Adipocyte (in vitro differentiated cells): ENCODE data around the gene TMC5.

Experiments used
- DNase-seq: peaks from one replicate; pipeline ENCODE4 v3.0.0-alpha.2; 2015; ENCODE audit warnings: low read depth
- H3K27me3 ChIP-seq: replicated peaks from 2 replicates; pipeline ENCODE4 v1.7.0; 2013; ENCODE audit warnings: mild to moderate bottlenecking, low read length, moderate library complexity; ENCODE audit not compliant: control insufficient read depth, insufficient read depth
- H3K36me3 ChIP-seq: 2 replicates; pipeline ENCODE4 v1.7.0; 2013; ENCODE audit warnings: low read length, mild to moderate bottlenecking, moderate library complexity; ENCODE audit not compliant: control insufficient read depth, insufficient read depth, severe bottlenecking
- H3K4me1 ChIP-seq: 2 replicates; pipeline ENCODE4 v1.7.0; 2013; ENCODE audit warnings: mild to moderate bottlenecking, low read length, moderate library complexity; ENCODE audit not compliant: control insufficient read depth, insufficient read depth
- H3K4me3 ChIP-seq: 2 replicates; pipeline ENCODE4 v1.7.0; 2013; ENCODE audit warnings: mild to moderate bottlenecking, low read length, moderate library complexity
- H3K9ac ChIP-seq: 2 replicates; pipeline ENCODE4 v1.7.0; 2013; ENCODE audit warnings: mild to moderate bottlenecking, low read length, moderate library complexity
- H3K9me3 ChIP-seq: 2 replicates; pipeline ENCODE4 v1.7.0; 2013; ENCODE audit warnings: mild to moderate bottlenecking, low read length, moderate library complexity; ENCODE audit not compliant: control insufficient read depth

Gene TMC5

DNA sequence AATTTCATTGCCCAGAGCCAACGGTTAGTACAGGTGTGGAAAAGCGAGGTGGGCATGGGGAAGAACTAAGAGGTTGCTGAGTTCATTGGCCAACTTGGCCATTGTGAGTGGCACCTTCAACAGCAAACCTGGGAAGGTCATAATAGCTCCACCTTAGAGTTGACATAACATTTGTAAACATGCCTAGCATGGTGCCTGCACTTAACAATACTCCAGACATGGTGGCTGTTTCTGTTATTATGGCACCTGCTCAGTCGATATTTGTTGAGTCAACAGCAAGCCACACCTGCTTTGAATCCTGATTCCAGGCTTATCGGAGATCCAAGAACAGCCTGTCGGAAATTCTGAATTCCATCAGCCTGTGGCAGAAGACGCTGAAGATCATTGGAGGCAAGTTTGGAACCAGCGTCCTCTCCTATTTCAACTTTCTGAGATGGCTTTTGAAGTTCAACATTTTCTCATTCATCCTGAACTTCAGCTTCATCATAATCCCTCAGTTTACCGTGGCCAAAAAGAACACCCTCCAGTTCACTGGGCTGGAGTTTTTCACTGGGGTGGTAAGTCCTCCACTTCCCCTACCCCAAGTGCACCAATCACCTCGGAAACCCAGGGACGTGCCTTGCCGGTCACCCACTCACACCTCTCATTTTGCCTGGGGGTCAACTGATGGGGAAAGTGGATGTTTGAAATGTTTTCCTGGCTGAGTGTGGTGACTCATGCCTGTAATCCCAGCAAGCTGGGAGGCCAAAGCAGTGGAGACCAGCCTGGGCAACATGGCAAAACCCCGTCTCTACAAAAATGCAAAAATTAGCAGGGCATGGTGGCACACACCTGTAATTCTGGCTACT, 46.0 kb downstream of the TMC5 start:
- no peaks in the 10 kb centered on the region for H3K4me1 ChIP-seq
- H3K9ac ChIP-seq = no peak overlapping the region
- H3K27me3 ChIP-seq = peaks cover 5% of the 10 kb centered on the region
- no peaks in the 10 kb centered on the region for H3K9me3 ChIP-seq
- H3K36me3 ChIP-seq = no peaks in the 10 kb centered on the region
- no peak overlapping the region for H3K4me3 ChIP-seq
- DNase-seq = no peak

DNA sequence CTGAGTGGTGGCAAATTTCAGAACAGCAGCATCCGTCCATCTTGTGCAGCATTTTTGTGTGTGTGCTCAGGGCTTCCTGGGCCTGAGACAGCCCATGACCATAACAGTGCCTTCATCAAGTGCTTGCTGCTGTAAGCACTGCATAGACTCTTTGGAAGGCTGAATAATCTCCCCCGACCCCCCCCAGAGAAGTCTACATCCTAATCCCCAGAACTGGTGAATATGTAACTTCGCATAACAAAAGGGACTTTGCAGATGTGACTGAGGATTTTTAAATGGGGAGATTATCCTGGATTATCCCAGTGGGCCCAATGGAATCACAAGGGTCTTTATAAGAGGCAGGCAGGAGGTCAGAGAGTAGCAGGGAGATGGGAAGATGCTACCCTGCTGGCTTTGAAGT, 50.6 kb downstream of the TMC5 start:
- no peak overlapping the region for H3K4me3 ChIP-seq
- peaks cover 3% of the 10 kb centered on the region for H3K27me3 ChIP-seq
- H3K9me3 ChIP-seq = no peaks in the 10 kb centered on the region
- no peaks in the 10 kb centered on the region for H3K4me1 ChIP-seq
- no peak overlapping the region for H3K9ac ChIP-seq
- H3K36me3 ChIP-seq = no peaks in the 10 kb centered on the region
- no peak for DNase-seq

DNA sequence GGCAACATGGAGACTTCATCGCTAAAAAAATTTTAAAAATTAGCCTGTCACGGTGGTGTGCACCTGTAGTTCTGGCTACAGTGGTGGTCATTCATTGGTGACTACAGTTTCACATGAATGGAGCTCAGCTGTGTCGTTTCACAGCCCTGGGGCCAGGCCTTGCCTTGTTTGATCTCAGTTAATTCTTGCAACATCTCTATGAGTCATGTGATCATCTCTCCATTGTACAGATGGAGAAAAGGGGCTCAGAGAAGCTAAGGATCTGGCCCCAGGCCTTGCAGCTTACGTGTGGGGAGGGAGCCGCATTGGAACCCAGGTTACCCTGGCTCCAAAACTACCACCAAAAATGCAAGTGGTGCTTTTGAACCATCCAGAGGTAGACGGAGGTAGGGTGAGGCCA, 54.8 kb downstream of the TMC5 start:
- Histone ChIP-seq H3K4me1 (no peaks in the 10 kb centered on the region), H3K9me3 (no peaks in the 10 kb centered on the region), H3K36me3 (no peaks in the 10 kb centered on the region), H3K9ac (no peak overlapping the region), H3K4me3 (no peak overlapping the region), H3K27me3 (peaks cover 10% of the 10 kb centered on the region)
- DNase-seq = no peak

DNA sequence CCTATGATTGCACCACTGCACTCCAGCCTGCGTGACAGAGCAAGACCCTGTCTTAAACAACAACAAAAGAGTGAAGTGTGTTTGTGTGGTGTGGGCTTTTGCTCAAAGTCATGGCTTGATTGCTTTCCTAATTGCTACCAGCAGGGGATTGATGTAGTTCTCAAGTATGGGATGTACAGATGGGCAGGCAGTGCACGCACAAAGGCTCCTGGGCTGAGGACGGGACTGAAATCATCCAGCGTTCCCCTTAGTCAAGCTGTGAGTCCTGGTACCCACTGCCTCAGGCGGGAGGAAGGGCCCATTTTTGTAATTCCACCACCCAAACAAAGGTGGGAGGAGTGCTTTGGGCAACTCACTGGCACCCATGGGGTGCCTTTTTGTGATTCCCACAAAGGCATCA, 56.9 kb downstream of the TMC5 start:
- no peaks in the 10 kb centered on the region for H3K9me3 ChIP-seq
- H3K4me1 ChIP-seq = no peaks in the 10 kb centered on the region
- no peak overlapping the region for H3K9ac ChIP-seq
- no peaks in the 10 kb centered on the region for H3K36me3 ChIP-seq
- peaks cover 22% of the 10 kb centered on the region for H3K27me3 ChIP-seq
- DNase-seq = no peak
- H3K4me3 ChIP-seq = no peak overlapping the region

DNA sequence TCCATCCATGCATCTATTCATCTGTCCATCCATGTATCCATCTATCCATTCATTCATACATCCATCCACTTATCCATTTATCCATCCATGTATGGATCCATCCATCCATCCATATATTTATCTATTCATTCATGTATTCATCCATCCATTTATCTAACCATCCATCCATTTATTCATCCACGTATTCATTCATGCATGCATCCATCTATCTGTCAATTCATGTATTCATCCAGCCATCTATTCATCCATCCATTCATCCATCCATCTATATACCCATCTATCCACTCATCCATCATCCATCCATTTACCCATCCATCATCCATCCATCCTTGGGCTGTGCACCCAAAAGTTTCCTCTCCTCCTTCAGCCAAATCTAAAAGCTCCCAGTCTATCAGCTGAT, 60.8 kb downstream of the TMC5 start:
- peaks cover 4% of the 10 kb centered on the region for H3K9me3 ChIP-seq
- DNase-seq = no peak
- H3K9ac ChIP-seq = no peak overlapping the region
- no peaks in the 10 kb centered on the region for H3K36me3 ChIP-seq
- peaks cover 19% of the 10 kb centered on the region for H3K27me3 ChIP-seq
- H3K4me3 ChIP-seq = no peak overlapping the region
- H3K4me1 ChIP-seq = no peaks in the 10 kb centered on the region

DNA sequence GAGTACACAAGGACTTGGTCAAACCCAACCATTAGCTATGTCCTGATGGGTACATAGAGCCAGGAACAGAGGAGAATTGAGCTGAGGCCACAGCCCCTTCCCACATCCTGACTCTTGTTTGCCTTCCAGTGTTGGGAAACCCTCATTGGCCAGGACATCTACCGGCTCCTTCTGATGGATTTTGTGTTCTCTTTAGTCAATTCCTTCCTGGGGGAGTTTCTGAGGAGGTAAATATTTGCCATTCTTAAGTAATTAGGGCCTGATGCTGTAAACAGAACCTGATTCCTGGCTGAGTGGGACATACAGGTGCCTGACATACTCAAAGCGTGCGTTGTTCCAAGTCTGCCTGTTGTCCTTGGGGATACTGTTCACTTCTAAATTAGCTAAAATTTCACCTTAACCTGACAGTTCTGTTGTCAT, 61.6 kb downstream of the TMC5 start:
- Histone ChIP-seq H3K36me3 (no peaks in the 10 kb centered on the region), H3K9ac (no peak overlapping the region), H3K27me3 (peaks cover 19% of the 10 kb centered on the region), H3K4me3 (no peak overlapping the region), H3K9me3 (peaks cover 4% of the 10 kb centered on the region), H3K4me1 (no peaks in the 10 kb centered on the region)
- no peak for DNase-seq

DNA sequence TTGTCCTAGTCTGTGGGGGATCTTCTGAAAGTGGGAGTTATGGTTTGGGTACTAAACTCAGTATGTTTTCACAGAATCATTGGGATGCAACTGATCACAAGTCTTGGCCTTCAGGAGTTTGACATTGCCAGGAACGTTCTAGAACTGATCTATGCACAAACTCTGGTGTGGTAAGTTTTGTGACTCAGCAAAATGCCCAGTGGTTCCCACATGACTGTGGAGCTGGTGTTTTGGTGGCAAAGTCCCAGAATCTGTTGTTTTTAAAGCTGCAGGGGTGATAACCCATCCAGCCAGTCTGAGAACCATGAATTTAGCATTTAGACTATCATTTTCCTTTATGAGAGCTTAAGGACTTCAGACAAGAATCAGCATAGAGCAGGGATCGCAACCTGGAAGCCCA, 63.6 kb downstream of the TMC5 start:
- no peak for DNase-seq
- no peak overlapping the region for H3K9ac ChIP-seq
- H3K4me3 ChIP-seq = no peak overlapping the region
- peaks cover 4% of the 10 kb centered on the region for H3K9me3 ChIP-seq
- H3K36me3 ChIP-seq = no peaks in the 10 kb centered on the region
- peaks cover 19% of the 10 kb centered on the region for H3K27me3 ChIP-seq
- no peaks in the 10 kb centered on the region for H3K4me1 ChIP-seq

DNA sequence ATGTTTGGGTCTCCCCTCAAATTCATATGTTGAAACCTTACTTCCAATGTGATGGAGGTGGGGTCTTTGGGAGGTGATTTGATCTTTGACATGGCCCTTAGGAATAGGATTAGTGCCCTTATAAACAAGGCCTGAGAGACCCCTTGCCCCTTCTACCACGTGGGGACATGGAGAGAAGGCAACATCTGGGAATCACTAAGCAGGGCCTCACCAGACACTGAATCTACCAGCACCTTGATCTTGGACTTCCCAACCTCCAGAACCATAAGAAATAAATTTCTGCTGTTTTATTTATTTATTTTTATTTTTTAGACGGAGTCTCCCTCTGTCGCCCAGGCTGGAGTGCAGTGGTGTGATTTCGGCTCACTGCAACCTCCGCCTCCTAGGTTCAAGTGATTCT, 64.1 kb downstream of the TMC5 start:
- Histone ChIP-seq H3K4me3 (no peak overlapping the region), H3K4me1 (no peaks in the 10 kb centered on the region), H3K36me3 (no peaks in the 10 kb centered on the region), H3K9ac (no peak overlapping the region), H3K27me3 (peaks cover 16% of the 10 kb centered on the region), H3K9me3 (peaks cover 4% of the 10 kb centered on the region)
- DNase-seq = no peak

DNA sequence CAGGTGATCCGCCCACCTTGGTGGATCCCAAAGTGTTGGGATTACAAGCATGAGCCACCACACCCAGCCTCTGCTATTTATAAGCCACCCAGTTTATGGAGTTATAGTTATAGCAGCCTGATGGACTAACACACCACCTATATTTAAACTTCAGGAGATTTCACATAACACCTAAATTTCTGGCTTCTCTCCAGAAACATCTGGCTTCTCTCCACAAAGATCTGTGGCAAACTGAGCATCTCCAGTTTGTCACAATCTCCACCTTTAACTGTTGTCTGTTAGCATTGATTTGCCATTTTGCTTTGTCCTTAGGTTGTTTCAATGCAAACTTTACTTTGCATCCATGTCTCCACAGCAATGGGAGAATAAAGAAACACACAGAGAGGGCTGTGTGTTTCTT, 64.6 kb downstream of the TMC5 start:
- Histone ChIP-seq H3K4me1 (no peaks in the 10 kb centered on the region), H3K27me3 (peaks cover 14% of the 10 kb centered on the region), H3K9ac (no peak overlapping the region), H3K36me3 (no peaks in the 10 kb centered on the region), H3K4me3 (no peak overlapping the region), H3K9me3 (peaks cover 4% of the 10 kb centered on the region)
- no peak for DNase-seq

DNA sequence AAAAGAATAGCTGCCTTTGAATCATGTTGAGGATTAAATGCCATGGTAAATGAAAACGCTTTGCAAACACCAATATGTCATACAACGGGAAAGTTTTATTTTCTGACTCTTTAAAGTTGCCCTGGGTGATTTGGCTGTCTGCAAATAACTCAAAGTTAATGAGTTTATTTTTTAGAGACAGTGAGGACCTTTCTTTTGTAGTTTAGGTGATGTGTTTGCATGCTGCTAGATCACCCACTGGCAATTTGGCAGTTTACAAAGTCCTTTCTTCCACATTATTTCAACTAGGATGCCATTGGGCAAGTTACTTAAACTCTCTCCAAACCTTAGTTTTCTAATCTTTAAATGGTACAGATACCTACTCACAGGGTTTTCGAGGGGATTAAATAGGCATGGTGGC, 66.4 kb downstream of the TMC5 start:
- Histone ChIP-seq H3K9ac (no peak overlapping the region), H3K4me3 (no peak overlapping the region), H3K9me3 (peaks cover 4% of the 10 kb centered on the region), H3K36me3 (no peaks in the 10 kb centered on the region), H3K27me3 (no peaks in the 10 kb centered on the region), H3K4me1 (peaks cover 8% of the 10 kb centered on the region)
- no peak for DNase-seq

DNA sequence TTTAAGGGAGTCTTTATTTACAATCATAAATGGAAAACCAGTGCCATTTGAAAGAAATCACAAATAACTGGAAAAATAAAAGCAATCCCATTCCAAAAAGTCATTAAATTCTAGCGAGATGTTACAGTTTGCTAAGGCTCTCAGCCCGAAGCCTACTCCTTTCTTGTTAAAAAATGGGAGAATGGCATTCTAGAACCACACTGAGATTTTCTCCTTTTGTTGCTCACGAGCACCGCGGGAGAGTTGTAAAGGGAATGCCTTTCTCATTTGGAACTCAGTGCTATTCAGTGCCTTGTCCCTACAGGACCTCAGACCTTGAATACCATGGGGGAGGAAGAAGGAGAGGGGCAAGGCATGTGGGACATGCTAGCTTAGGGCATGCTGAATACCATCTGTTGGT, 67.9 kb downstream of the TMC5 start:
- Histone ChIP-seq H3K9ac (no peak overlapping the region), H3K4me3 (no peak overlapping the region), H3K36me3 (no peaks in the 10 kb centered on the region), H3K9me3 (peaks cover 4% of the 10 kb centered on the region), H3K4me1 (peaks cover 8% of the 10 kb centered on the region), H3K27me3 (peaks cover 5% of the 10 kb centered on the region)
- no peak for DNase-seq

DNA sequence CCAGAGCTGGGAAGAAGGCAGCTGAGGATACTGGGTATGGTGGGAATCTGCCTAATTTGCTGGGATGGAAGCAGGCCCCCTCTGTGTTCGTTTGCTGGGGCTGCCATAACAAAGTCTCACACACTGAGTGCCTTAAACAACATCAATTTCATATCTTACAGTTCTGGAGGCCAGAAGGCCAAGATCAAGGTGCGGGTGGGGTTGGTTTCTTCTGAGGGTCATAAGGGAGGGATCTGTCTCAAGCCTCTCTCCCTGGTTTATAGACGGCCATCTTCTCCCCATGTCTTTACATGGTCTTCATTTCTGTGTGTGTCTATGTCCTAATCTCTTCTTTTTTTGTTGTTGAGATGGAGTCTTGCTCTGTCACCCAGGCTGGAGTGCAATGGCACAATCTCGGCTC, 68.4 kb downstream of the TMC5 start:
- Histone ChIP-seq H3K9me3 (peaks cover 4% of the 10 kb centered on the region), H3K36me3 (no peaks in the 10 kb centered on the region)

More for the DNA sequence above, 68.4 kb downstream of the TMC5 start:
- Histone ChIP-seq H3K4me1 (peaks cover 8% of the 10 kb centered on the region), H3K27me3 (peaks cover 5% of the 10 kb centered on the region), H3K4me3 (no peak overlapping the region), H3K9ac (no peak overlapping the region)
- no peak for DNase-seq
